Activated CD8-positive, alpha-beta memory T cell treated with anti-CD3 and anti-CD28 coated beads, Interleukin-2, amount 10 ng/mL, durations not matched to agents 7 days and 5 days (primary cell): ENCODE results near the gene PPP2R2D. TPM values are rescaled to one million over a fixed set of nuclear protein-coding genes. Genes with fewer than 3 reads are reported as not detected.
A peak's percentile ranks its signal among the peaks of the same experiment; 100 is the strongest.
"Not testable (repeated sequence)": the region's sequence is repeated elsewhere in the genome, so short reads cannot be mapped to it uniquely, and the experiment has no call there.

ENCODE experiments used
- ATAC-seq: fragments of 150-1000 bp; cut with Tn5 transposase; one replicate; pipeline ENCODE4 v1.10.0; 2021; ENCODE audit warnings: moderate library complexity
- CTCF ChIA-PET: fragments of 350-600 bp; sonication (Branson Sonifier 250); formaldehyde crosslinking; loops from one replicate; lab custom pipeline; 2021; ENCODE audit warnings: antibody characterized with exemption; lab: Charles Lee
- DNase-seq: peaks from one replicate; pipeline ENCODE4 v3.0.0-alpha.2; 2020
- H3K27ac Mint-ChIP-seq: one replicate; pipeline ENCODE4 v1.8.0; 2021; ENCODE audit warnings: mild to moderate bottlenecking, mixed read lengths
- H3K27me3 Mint-ChIP-seq: one replicate; pipeline ENCODE4 v1.8.0; 2021; ENCODE audit warnings: mixed read lengths
- H3K36me3 Mint-ChIP-seq: one replicate; pipeline ENCODE4 v1.8.0; 2021; ENCODE audit warnings: mild to moderate bottlenecking, mixed read lengths
- H3K4me1 Mint-ChIP-seq: one replicate; pipeline ENCODE4 v1.8.0; 2021; ENCODE audit warnings: mixed read lengths
- H3K4me3 Mint-ChIP-seq: one replicate; pipeline ENCODE4 v1.8.0; 2021; ENCODE audit warnings: mild to moderate bottlenecking, moderate library complexity, mixed read lengths
- H3K9me3 Mint-ChIP-seq: one replicate; pipeline ENCODE4 v1.8.0; 2022; ENCODE audit warnings: low read depth, mixed read lengths
- total RNA-seq, 2 experiments: library from RNA; stranded (reverse); gene quantifications; one replicate each; pipeline ENCODE4 v1.2.3, GENCODE V29; 2021

The PPP2R2D gene
- total RNA-seq, 2 experiments from 2014 or later, result 36.0 to 41.9 TPM

GRCh38 chr10:131948501-131948900 is 47.7 kb downstream of the PPP2R2D start:
- CTCF ChIA-PET, result no interaction called here
- Mint-ChIP-seq H3K27me3 (no peaks in the 10 kb centered on the region), H3K4me1 (no peaks in the 10 kb centered on the region), H3K9me3 (no peaks in the 10 kb centered on the region), H3K36me3 (peaks cover 59% of the 10 kb centered on the region), H3K27ac (no peak overlapping the region), H3K4me3 (no peak overlapping the region)
- ATAC-seq (no peak), DNase-seq (no peak)

- H3K9me3 Mint-ChIP-seq, result no peaks in the 10 kb centered on the region
- peaks cover 55% of the 10 kb centered on the region for H3K36me3 Mint-ChIP-seq
- DNase-seq (no peak), ATAC-seq (no peak)
- no peak overlapping the region for H3K4me3 Mint-ChIP-seq
- H3K27me3 Mint-ChIP-seq, result no peaks in the 10 kb centered on the region
- H3K4me1 Mint-ChIP-seq, result no peaks in the 10 kb centered on the region
- CTCF ChIA-PET, result no interaction called here
- H3K27ac Mint-ChIP-seq, result no peak overlapping the region
Observed at GRCh38 chr10:131949041-131949862, 48.4 kb downstream of the PPP2R2D start.

- H3K4me3 Mint-ChIP-seq, CTCF ChIA-PET, H3K27ac Mint-ChIP-seq, ATAC-seq, H3K9me3 Mint-ChIP-seq, H3K4me1 Mint-ChIP-seq, H3K27me3 Mint-ChIP-seq, DNase-seq: not testable (repeated sequence)
- H3K36me3 Mint-ChIP-seq, result peaks cover 61% of the 10 kb centered on the region
Observed at GRCh38 chr10:131949908-131950307, 49.1 kb downstream of the PPP2R2D start.

- no peaks in the 10 kb centered on the region for H3K27me3 Mint-ChIP-seq
- no peak for DNase-seq
- H3K9me3 Mint-ChIP-seq, result no peaks in the 10 kb centered on the region
- no peak for ATAC-seq
- H3K4me3 Mint-ChIP-seq, result no peak overlapping the region
- peaks cover 50% of the 10 kb centered on the region for H3K36me3 Mint-ChIP-seq
- no peak overlapping the region for H3K27ac Mint-ChIP-seq
- CTCF ChIA-PET, result interaction anchor here (0.7 kb wide), 1 partner anchor 50 kb away, joined by 3 read pairs; no protein-coding TSS in a partner anchor
- no peaks in the 10 kb centered on the region for H3K4me1 Mint-ChIP-seq
Observed at GRCh38 chr10:131954356-131954965, 53.7 kb downstream of the PPP2R2D start.

GRCh38 chr10:131955591-131956340 is 55.0 kb downstream of the PPP2R2D start:
- Mint-ChIP-seq H3K4me1 (no peaks in the 10 kb centered on the region), H3K36me3 (peaks cover 43% of the 10 kb centered on the region), H3K27me3 (no peaks in the 10 kb centered on the region), H3K4me3 (no peak overlapping the region), H3K27ac (no peak overlapping the region), H3K9me3 (no peaks in the 10 kb centered on the region)
- CTCF ChIA-PET, result no interaction called here
- DNase-seq (no peak), ATAC-seq (no peak)

GRCh38 chr10:131959841-131960240 is 59.0 kb downstream of the PPP2R2D start:
- Mint-ChIP-seq H3K4me1 (peaks cover 14% of the 10 kb centered on the region), H3K27ac (no peak overlapping the region), H3K4me3 (no peak overlapping the region), H3K9me3 (no peaks in the 10 kb centered on the region), H3K27me3 (no peaks in the 10 kb centered on the region), H3K36me3 (peaks cover 30% of the 10 kb centered on the region)
- CTCF ChIA-PET, result no interaction called here
- no peak for ATAC-seq
- DNase-seq, result no peak

- no peaks in the 10 kb centered on the region for H3K9me3 Mint-ChIP-seq
- H3K4me3 Mint-ChIP-seq, result no peak overlapping the region
- CTCF ChIA-PET, result interaction anchor here (0.9 kb wide), 1 partner anchor 75 kb away, joined by 3 read pairs; no protein-coding TSS in a partner anchor
- H3K36me3 Mint-ChIP-seq, result peaks cover 25% of the 10 kb centered on the region
- DNase-seq (no peak), ATAC-seq (no peak)
- H3K4me1 Mint-ChIP-seq, result peaks cover 22% of the 10 kb centered on the region
- no peak overlapping the region for H3K27ac Mint-ChIP-seq
- no peaks in the 10 kb centered on the region for H3K27me3 Mint-ChIP-seq
Observed at GRCh38 chr10:131960631-131961046, 59.8 kb downstream of the PPP2R2D start.

- DNase-seq (no peak), ATAC-seq (no peak)
- Mint-ChIP-seq H3K4me1 (peaks cover 25% of the 10 kb centered on the region), H3K27ac (no peak overlapping the region), H3K36me3 (peaks cover 23% of the 10 kb centered on the region), H3K9me3 (no peaks in the 10 kb centered on the region), H3K27me3 (no peaks in the 10 kb centered on the region), H3K4me3 (no peak overlapping the region)
- CTCF ChIA-PET, result interaction anchor here (0.9 kb wide), 1 partner anchor 75 kb away, joined by 3 read pairs; no protein-coding TSS in a partner anchor
Observed at GRCh38 chr10:131961047-131961776, 60.4 kb downstream of the PPP2R2D start.

- Mint-ChIP-seq H3K36me3 (peaks cover 19% of the 10 kb centered on the region), H3K27ac (peak overlapping the region; percentile 6), H3K27me3 (no peaks in the 10 kb centered on the region), H3K4me1 (peaks cover 25% of the 10 kb centered on the region), H3K4me3 (no peak overlapping the region), H3K9me3 (no peaks in the 10 kb centered on the region)
- no peak for ATAC-seq
- CTCF ChIA-PET, result no interaction called here
- no peak for DNase-seq
Observed at GRCh38 chr10:131961777-131962662, 61.2 kb downstream of the PPP2R2D start.

- H3K27ac Mint-ChIP-seq, result no peak overlapping the region
- no peaks in the 10 kb centered on the region for H3K27me3 Mint-ChIP-seq
- no peaks in the 10 kb centered on the region for H3K9me3 Mint-ChIP-seq
- peaks cover 14% of the 10 kb centered on the region for H3K36me3 Mint-ChIP-seq
- no peak for ATAC-seq
- no peak for DNase-seq
- no peak overlapping the region for H3K4me3 Mint-ChIP-seq
- CTCF ChIA-PET, result no interaction called here
- H3K4me1 Mint-ChIP-seq, result peaks cover 25% of the 10 kb centered on the region
Observed at GRCh38 chr10:131963350-131963749, 62.5 kb downstream of the PPP2R2D start.

GRCh38 chr10:131963811-131964210 is 63.0 kb downstream of the PPP2R2D start:
- Mint-ChIP-seq H3K9me3 (no peaks in the 10 kb centered on the region), H3K4me1 (peaks cover 25% of the 10 kb centered on the region), H3K4me3 (no peak overlapping the region), H3K27ac (no peak overlapping the region), H3K27me3 (no peaks in the 10 kb centered on the region), H3K36me3 (peaks cover 17% of the 10 kb centered on the region)
- DNase-seq (no peak), ATAC-seq (no peak)
- CTCF ChIA-PET, result interaction anchor here (1.5 kb wide), 1 partner anchor 12 kb away, joined by 7 read pairs; no protein-coding TSS in a partner anchor

- H3K9me3 Mint-ChIP-seq, result no peaks in the 10 kb centered on the region
- no peak for ATAC-seq
- H3K4me3 Mint-ChIP-seq, result no peak overlapping the region
- CTCF ChIA-PET, result interaction anchor here (1.4 to 1.5 kb wide), 2 partner anchors 11 to 79 kb away, joined by 6 to 7 read pairs; no protein-coding TSS in a partner anchor
- H3K27ac Mint-ChIP-seq, result peak overlapping the region; percentile 36
- no peak for DNase-seq
- no peaks in the 10 kb centered on the region for H3K27me3 Mint-ChIP-seq
- peaks cover 25% of the 10 kb centered on the region for H3K4me1 Mint-ChIP-seq
- H3K36me3 Mint-ChIP-seq, result peaks cover 21% of the 10 kb centered on the region
Observed at GRCh38 chr10:131964298-131964697, 63.5 kb downstream of the PPP2R2D start.
